SK-N-SH (cell line): ENCODE data around the gene GPRC5C. TPM values are rescaled to one million over a fixed set of nuclear protein-coding genes. Genes with fewer than 3 reads are reported as not detected.

ENCODE experiments used
- CTCF ChIA-PET: fragments of 300-600, 350-600 bp; formaldehyde crosslinking; extraction: SDS; loops from one replicate; lab custom pipeline; 2021; lab: Yijun Ruan, JAX
- POLR2A ChIA-PET: fragments of 350-600 bp; sonication (Branson Sonifier 250); formaldehyde crosslinking; extraction: SDS; loops from one replicate; lab custom pipeline; 2020; ENCODE audit warnings: antibody characterized with exemption, inconsistent platforms; lab: Yijun Ruan, JAX
- DNase-seq: peaks from one replicate; pipeline ENCODE4 v3.0.0; 2012
- H2AFZ ChIP-seq: fragments of 200-600 bp; sonication (generic); 2 replicates; pipeline ENCODE4 v1.8.1; 2016; ENCODE audit warnings: antibody characterized with exemption, mild to moderate bottlenecking, low read depth
- H3F3A ChIP-seq: fragments of 200-600 bp; sonication (generic); replicated peaks from 2 replicates; pipeline ENCODE3; 2016; ENCODE audit warnings: antibody characterized with exemption, mild to moderate bottlenecking; ENCODE audit not compliant: insufficient read depth
- H3K27ac ChIP-seq, 2 experiments: fragments of 200-500 bp in 1 of 2; fragments of 200-600 bp in 1 of 2; sonication (Bioruptor generic) in 1 of 2; sonication (generic), shearing (Covaris generic) in 1 of 2; 2 replicates each; pipeline versions ENCODE4 v1.5.1 to v1.6.1; 2014 to 2016; ENCODE audit warnings: low read depth in 2 of 2, inconsistent platforms in 1 of 2, low read length in 1 of 2, mild to moderate bottlenecking in 1 of 2, mixed read lengths in 1 of 2
- H3K27me3 ChIP-seq: fragments of 200-600 bp; sonication (generic), shearing (Covaris generic); 2 replicates; pipeline ENCODE4 v1.6.1; 2016; ENCODE audit warnings: mixed run types; ENCODE audit not compliant: insufficient read depth
- H3K36me3 ChIP-seq, 2 experiments: fragments of 200-500 bp in 1 of 2; fragments of 200-600 bp in 1 of 2; sonication (Bioruptor generic) in 1 of 2; sonication (generic) in 1 of 2; replicated peaks in 1 of 2; 2 replicates each; pipeline versions ENCODE3 to v1.5.1; 2014 to 2016; ENCODE audit warnings: low read length in 1 of 2, mild to moderate bottlenecking in 1 of 2; ENCODE audit not compliant: insufficient read depth in 2 of 2, control insufficient read depth in 1 of 2
- H3K4me1 ChIP-seq, 2 experiments: fragments of 200-500 bp in 1 of 2; fragments of 200-600 bp in 1 of 2; sonication (Bioruptor generic) in 1 of 2; sonication (generic), shearing (Covaris generic) in 1 of 2; 2 replicates each; pipeline versions ENCODE4 v1.5.1 to v1.6.1; 2014 to 2016; ENCODE audit warnings: low read depth in 1 of 2, low read length in 1 of 2, mixed run types in 1 of 2; ENCODE audit not compliant: insufficient read depth in 2 of 2, control insufficient read depth in 1 of 2
- H3K4me2 ChIP-seq: fragments of 200-600 bp; sonication (generic), shearing (Covaris generic); 2 replicates; pipeline ENCODE4 v1.6.1; 2017; ENCODE audit warnings: mixed run types
- H3K4me3 ChIP-seq, 2 experiments: fragments of 200-500 bp in 1 of 2; fragments of 200-600 bp in 1 of 2; sonication (Bioruptor generic) in 1 of 2; sonication (generic), shearing (Covaris generic) in 1 of 2; 2 replicates each; pipeline versions ENCODE4 v1.5.1 to v1.8.1; 2014 to 2016; ENCODE audit warnings: low read depth in 2 of 2, inconsistent platforms in 1 of 2, low read length in 1 of 2, mild to moderate bottlenecking in 1 of 2, mixed read lengths in 1 of 2, moderate library complexity in 1 of 2
- H3K79me2 ChIP-seq: fragments of 200-600 bp; sonication (generic); 2 replicates; pipeline ENCODE4 v1.8.1; 2017; ENCODE audit warnings: mild to moderate bottlenecking; ENCODE audit not compliant: insufficient read depth
- H3K9ac ChIP-seq: fragments of 200-600 bp; sonication (generic); 2 replicates; pipeline ENCODE4 v1.6.1; 2017; ENCODE audit warnings: mixed run types
- H3K9me2 ChIP-seq: fragments of 200-600 bp; sonication (generic); 2 replicates; pipeline ENCODE4 v1.6.1; 2017; ENCODE audit warnings: mixed run types
- H3K9me3 ChIP-seq: fragments of 200-600 bp; sonication (generic); 2 replicates; pipeline ENCODE4 v1.6.1; 2017; ENCODE audit warnings: mixed run types, mild to moderate bottlenecking, moderate library complexity
- H4K20me1 ChIP-seq: fragments of 200-600 bp; sonication (generic); 2 replicates; pipeline ENCODE4 v1.6.1; 2017; ENCODE audit warnings: mild to moderate bottlenecking, mixed run types; ENCODE audit not compliant: insufficient read depth
- CHD2 ChIP-seq: fragments of 150-350 bp; IDR thresholded peaks from 2 replicates; pipeline ENCODE4 v1.6.1; 2018; ENCODE audit warnings: low read length; ENCODE audit not compliant: partially characterized antibody
- ELF1 ChIP-seq: IDR thresholded peaks from 2 replicates; pipeline ENCODE4 v1.4.0; 2012
- FOXJ3 ChIP-seq: sonication (generic); formaldehyde crosslinking; IDR thresholded peaks from 2 replicates; pipeline ENCODE4 v1.5.1; 2020; ENCODE audit warnings: mild to moderate bottlenecking, missing genetic modification reagents
- FOXM1 ChIP-seq: IDR thresholded peaks from 2 replicates; pipeline ENCODE4 v1.4.0; 2012; ENCODE audit warnings: low read depth, mild to moderate bottlenecking
- MEF2A ChIP-seq: IDR thresholded peaks from 2 replicates; pipeline ENCODE4 v1.4.0; 2012; ENCODE audit warnings: low read depth, borderline replicate concordance
- MXI1 ChIP-seq: IDR thresholded peaks from 2 replicates; pipeline ENCODE4 v1.6.1; 2012; ENCODE audit warnings: mild to moderate bottlenecking, low read depth, low read length, improper control_type of control experiment
- NFIC ChIP-seq: IDR thresholded peaks from 2 replicates; pipeline ENCODE4 v1.4.0; 2012; ENCODE audit warnings: borderline replicate concordance
- NRF1 ChIP-seq: IDR thresholded peaks from 2 replicates; pipeline ENCODE4 v1.6.1; 2012; ENCODE audit warnings: low read depth, mild to moderate bottlenecking, low read length
- RAD21 ChIP-seq: IDR thresholded peaks from 2 replicates; pipeline ENCODE4 v1.6.1; 2012; ENCODE audit warnings: mild to moderate bottlenecking, low read length
- RXRA ChIP-seq: IDR thresholded peaks from 2 replicates; pipeline ENCODE4 v1.4.0; 2012; ENCODE audit warnings: low read depth, mild to moderate bottlenecking, borderline replicate concordance
- SIN3A ChIP-seq: IDR thresholded peaks from 2 replicates; pipeline ENCODE4 v1.6.1; 2012; ENCODE audit warnings: low read depth, mild to moderate bottlenecking, low read length, moderate library complexity, borderline replicate concordance
- TAF1 ChIP-seq: IDR thresholded peaks from 2 replicates; pipeline ENCODE4 v1.6.1; 2012; ENCODE audit warnings: low read depth, mild to moderate bottlenecking, low read length, moderate library complexity, borderline replicate concordance
- TEAD4 ChIP-seq: IDR thresholded peaks from 2 replicates; pipeline ENCODE4 v1.4.0; 2012; ENCODE audit warnings: mild to moderate bottlenecking, borderline replicate concordance; ENCODE audit not compliant: insufficient read depth
- WGBS: methylation state at CpG from one replicate; pipeline ENCODE4 v1.1.6; 2017; ENCODE audit warnings: low lambda C conversion rate; 5-methylcytosine and 5-hydroxymethylcytosine counted together
- polyA plus RNA-seq, 3 experiments: library from polyadenylated mRNA; depleted of rRNA; stranded (reverse); fragments of >200 nt; gene quantifications; 2 replicates each; pipeline ENCODE4 v1.2.3, GENCODE V29; 2012
- TF ChIP-seq, protein P1 (sequence below): fragments of 150-350 bp; IDR thresholded peaks from 2 replicates; pipeline ENCODE4 v1.6.1; 2016; ENCODE audit warnings: mild to moderate bottlenecking, low read depth, low read length
- TF ChIP-seq, protein P2 (sequence below): fragments of 200-600 bp; sonication (generic); IDR thresholded peaks from 2 replicates; pipeline ENCODE4 v1.6.1; 2017; ENCODE audit warnings: antibody characterized with exemption, mild to moderate bottlenecking, moderate library complexity
- TF ChIP-seq, protein P3 (sequence below): IDR thresholded peaks from 2 replicates; pipeline ENCODE4 v1.4.0; 2012; ENCODE audit warnings: low read depth
- TF ChIP-seq, protein P4 (sequence below): IDR thresholded peaks from 2 replicates; pipeline ENCODE4; 2012

GPRC5C gene
- polyA plus RNA-seq, 1 of the 3 experiments (the other 2 are of a cell fraction): not detected

DNA sequence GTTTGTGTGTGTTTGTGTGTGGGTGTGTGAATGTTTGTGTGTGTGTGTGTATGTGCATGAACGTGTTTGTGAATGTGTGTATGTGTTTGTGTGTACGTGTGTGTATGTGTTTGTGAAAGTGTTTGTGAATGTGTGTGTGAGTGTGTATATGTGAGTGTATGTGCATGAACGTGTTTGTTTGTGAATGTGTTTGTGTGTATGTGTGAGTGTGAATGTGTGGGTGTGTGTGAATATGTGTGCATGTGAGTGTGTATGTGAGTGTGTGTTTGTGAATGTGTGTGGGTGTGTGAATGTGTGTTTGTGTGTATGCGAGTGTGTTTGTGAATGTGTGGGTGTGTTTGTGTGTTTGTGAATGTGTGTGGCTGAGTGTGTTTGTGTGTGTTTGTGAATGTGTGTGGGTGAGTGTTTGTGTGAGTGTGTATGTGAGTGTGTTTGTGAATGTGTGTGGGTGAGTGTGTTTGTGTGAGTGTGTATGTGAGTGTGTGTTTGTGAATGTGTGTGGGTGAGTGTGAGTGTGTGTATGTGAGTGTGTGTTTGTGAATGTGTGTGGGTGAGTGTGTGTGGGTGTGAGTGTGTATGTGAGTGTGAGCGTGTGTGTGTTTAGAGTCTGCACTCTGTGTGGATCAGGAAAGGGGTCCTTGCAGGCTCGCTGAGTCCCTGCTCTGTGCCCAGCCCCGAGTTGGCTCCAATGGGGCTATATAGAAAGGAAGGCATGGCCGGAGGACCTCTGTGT is 33.7 kb downstream of the GPRC5C start:
- H3K4me3 ChIP-seq: no peak overlapping the region
- H3K27me3 ChIP-seq: no peaks in the 10 kb centered on the region
- H3K36me3 ChIP-seq: no peaks in the 10 kb centered on the region
- no peaks in the 10 kb centered on the region for H3K79me2 ChIP-seq
- no peaks in the 10 kb centered on the region for H4K20me1 ChIP-seq
- H3F3A ChIP-seq: no peaks in the 10 kb centered on the region
- DNase-seq: no peak
- H3K9ac ChIP-seq: no peak overlapping the region
- WGBS: 46% methylated on average over 8 of the region's 8 CpGs
- no peak overlapping the region for H3K27ac ChIP-seq
- POLR2A ChIA-PET: no interaction called here
- CTCF ChIA-PET: interaction anchor here (1.0 kb wide), 3 partner anchors 8 to 112 kb away, joined by 3 to 5 read pairs (median 3); no protein-coding TSS in a partner anchor
- no peak for TF ChIP-seq RAD21
- TF ChIP-seq SIN3A: no peak
- no peak for TF ChIP-seq MXI1
- TF ChIP-seq RXRA: no peak
- TF ChIP-seq, protein P1, sequence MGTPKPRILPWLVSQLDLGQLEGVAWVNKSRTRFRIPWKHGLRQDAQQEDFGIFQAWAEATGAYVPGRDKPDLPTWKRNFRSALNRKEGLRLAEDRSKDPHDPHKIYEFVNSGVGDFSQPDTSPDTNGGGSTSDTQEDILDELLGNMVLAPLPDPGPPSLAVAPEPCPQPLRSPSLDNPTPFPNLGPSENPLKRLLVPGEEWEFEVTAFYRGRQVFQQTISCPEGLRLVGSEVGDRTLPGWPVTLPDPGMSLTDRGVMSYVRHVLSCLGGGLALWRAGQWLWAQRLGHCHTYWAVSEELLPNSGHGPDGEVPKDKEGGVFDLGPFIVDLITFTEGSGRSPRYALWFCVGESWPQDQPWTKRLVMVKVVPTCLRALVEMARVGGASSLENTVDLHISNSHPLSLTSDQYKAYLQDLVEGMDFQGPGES: no peak
- no peak for TF ChIP-seq FOXJ3 (CRISPR knock-in tag)
- TF ChIP-seq, protein P2, sequence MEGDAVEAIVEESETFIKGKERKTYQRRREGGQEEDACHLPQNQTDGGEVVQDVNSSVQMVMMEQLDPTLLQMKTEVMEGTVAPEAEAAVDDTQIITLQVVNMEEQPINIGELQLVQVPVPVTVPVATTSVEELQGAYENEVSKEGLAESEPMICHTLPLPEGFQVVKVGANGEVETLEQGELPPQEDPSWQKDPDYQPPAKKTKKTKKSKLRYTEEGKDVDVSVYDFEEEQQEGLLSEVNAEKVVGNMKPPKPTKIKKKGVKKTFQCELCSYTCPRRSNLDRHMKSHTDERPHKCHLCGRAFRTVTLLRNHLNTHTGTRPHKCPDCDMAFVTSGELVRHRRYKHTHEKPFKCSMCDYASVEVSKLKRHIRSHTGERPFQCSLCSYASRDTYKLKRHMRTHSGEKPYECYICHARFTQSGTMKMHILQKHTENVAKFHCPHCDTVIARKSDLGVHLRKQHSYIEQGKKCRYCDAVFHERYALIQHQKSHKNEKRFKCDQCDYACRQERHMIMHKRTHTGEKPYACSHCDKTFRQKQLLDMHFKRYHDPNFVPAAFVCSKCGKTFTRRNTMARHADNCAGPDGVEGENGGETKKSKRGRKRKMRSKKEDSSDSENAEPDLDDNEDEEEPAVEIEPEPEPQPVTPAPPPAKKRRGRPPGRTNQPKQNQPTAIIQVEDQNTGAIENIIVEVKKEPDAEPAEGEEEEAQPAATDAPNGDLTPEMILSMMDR: no peak
- TF ChIP-seq, protein P3, sequence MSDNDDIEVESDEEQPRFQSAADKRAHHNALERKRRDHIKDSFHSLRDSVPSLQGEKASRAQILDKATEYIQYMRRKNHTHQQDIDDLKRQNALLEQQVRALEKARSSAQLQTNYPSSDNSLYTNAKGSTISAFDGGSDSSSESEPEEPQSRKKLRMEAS: no peak
- TF ChIP-seq NFIC: no peak
- no peak for TF ChIP-seq FOXM1
- no peak for TF ChIP-seq NRF1
- TF ChIP-seq TEAD4: no peak
- TF ChIP-seq, protein P4, sequence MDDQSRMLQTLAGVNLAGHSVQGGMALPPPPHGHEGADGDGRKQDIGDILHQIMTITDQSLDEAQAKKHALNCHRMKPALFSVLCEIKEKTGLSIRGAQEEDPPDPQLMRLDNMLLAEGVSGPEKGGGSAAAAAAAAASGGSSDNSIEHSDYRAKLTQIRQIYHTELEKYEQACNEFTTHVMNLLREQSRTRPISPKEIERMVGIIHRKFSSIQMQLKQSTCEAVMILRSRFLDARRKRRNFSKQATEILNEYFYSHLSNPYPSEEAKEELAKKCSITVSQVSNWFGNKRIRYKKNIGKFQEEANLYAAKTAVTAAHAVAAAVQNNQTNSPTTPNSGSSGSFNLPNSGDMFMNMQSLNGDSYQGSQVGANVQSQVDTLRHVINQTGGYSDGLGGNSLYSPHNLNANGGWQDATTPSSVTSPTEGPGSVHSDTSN: no peak
- no peak for TF ChIP-seq MEF2A
- no peak for TF ChIP-seq ELF1
- TF ChIP-seq TAF1: no peak
- TF ChIP-seq CHD2: no peak
- H2AFZ ChIP-seq: no peak overlapping the region
- no peaks in the 10 kb centered on the region for H3K9me3 ChIP-seq
- H3K4me2 ChIP-seq: no peak overlapping the region
- H3K9me2 ChIP-seq: no peaks in the 10 kb centered on the region
- H3K4me1 ChIP-seq: no peaks in the 10 kb centered on the region
